Measurements from ENCODE around the gene KRT74. TPM values are rescaled to one million over a fixed set of nuclear protein-coding genes. Genes with fewer than 3 reads are reported as not detected.

The KRT74 gene
- total and polyA plus RNA-seq, 10 donors, result not detected

- DNase-seq, result no peak
- 83 to 98% (median 89%) methylated on average over 2 of the region's 2 CpGs for WGBS, 5 donors
- intact Hi-C loops (cut with DNase I; ENCODE audit: low total_unique reads), result no loop called here
- Histone ChIP-seq H3K27me3 (replicated peaks in 1 of 7) (no peaks in the 10 kb centered on the region), H3K27ac (no peak overlapping the region), H3K9me3 (no peaks in the 10 kb centered on the region), H3K4me3 (no peak overlapping the region), H3K36me3 (no peaks in the 10 kb centered on the region), H3K4me1 (peaks cover 0 to 12% (median 0%) of the 10 kb centered on the region in 6 donors)
- TF ChIP-seq, protein P1, sequence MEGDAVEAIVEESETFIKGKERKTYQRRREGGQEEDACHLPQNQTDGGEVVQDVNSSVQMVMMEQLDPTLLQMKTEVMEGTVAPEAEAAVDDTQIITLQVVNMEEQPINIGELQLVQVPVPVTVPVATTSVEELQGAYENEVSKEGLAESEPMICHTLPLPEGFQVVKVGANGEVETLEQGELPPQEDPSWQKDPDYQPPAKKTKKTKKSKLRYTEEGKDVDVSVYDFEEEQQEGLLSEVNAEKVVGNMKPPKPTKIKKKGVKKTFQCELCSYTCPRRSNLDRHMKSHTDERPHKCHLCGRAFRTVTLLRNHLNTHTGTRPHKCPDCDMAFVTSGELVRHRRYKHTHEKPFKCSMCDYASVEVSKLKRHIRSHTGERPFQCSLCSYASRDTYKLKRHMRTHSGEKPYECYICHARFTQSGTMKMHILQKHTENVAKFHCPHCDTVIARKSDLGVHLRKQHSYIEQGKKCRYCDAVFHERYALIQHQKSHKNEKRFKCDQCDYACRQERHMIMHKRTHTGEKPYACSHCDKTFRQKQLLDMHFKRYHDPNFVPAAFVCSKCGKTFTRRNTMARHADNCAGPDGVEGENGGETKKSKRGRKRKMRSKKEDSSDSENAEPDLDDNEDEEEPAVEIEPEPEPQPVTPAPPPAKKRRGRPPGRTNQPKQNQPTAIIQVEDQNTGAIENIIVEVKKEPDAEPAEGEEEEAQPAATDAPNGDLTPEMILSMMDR (IDR thresholded peaks at IDR 0.05 in 8 of 11, conservative IDR thresholded peaks at IDR 0.05 in 3 of 11), result no peak
Measured at GRCh38 chr12:52529417-52529816, 44.2 kb downstream of the KRT74 start.

GRCh38 chr12:52528641-52529143, 45.0 kb downstream of the KRT74 start:
- 79 to 92% (median 85%) methylated on average over 8 of the region's 8 CpGs for WGBS, 5 donors
- DNase-seq, result no peak
- peaks cover 0 to 2% (median 0%) of the 10 kb centered on the region in 7 donors for H3K27me3 ChIP-seq (replicated peaks in 1 of 7)
- no peak for TF ChIP-seq POLR2AphosphoS5 (IDR thresholded peaks at IDR 0.05)
- TF ChIP-seq, protein P1 (IDR thresholded peaks at IDR 0.05 in 8 of 11, conservative IDR thresholded peaks at IDR 0.05 in 3 of 11), result no peak
- no peak for TF ChIP-seq POLR2A (IDR thresholded peaks at IDR 0.05)
- H3K27ac ChIP-seq, result no peak overlapping the region
- peaks cover 0 to 12% (median 0%) of the 10 kb centered on the region in 6 donors for H3K4me1 ChIP-seq
- intact Hi-C loops (cut with DNase I; ENCODE audit: low total_unique reads), result no loop called here
- H3K36me3 ChIP-seq, result no peaks in the 10 kb centered on the region
- no peak overlapping the region for H3K4me3 ChIP-seq
- H3K9me3 ChIP-seq, result no peaks in the 10 kb centered on the region

- Histone ChIP-seq H3K9me3 (no peaks in the 10 kb centered on the region), H3K36me3 (no peaks in the 10 kb centered on the region), H3K27me3 (replicated peaks in 1 of 7) (peaks cover 0 to 10% (median 0%) of the 10 kb centered on the region in 7 donors), H3K4me3 (no peak overlapping the region), H3K4me1 (peaks cover 0 to 6% (median 0%) of the 10 kb centered on the region in 6 donors), H3K27ac (no peak overlapping the region)
- WGBS, 5 donors, result 40 to 71% (median 62%) methylated on average over 4 of the region's 4 CpGs
- no peak for DNase-seq
- intact Hi-C loops (cut with DNase I; ENCODE audit: low total_unique reads), result no loop called here
- TF ChIP-seq POLR2A (IDR thresholded peaks at IDR 0.05) (no peak), POLR2AphosphoS5 (IDR thresholded peaks at IDR 0.05) (no peak)
- TF ChIP-seq, protein P1 (IDR thresholded peaks at IDR 0.05 in 8 of 11, conservative IDR thresholded peaks at IDR 0.05 in 3 of 11), result no peak
Measured at GRCh38 chr12:52527121-52527800, 46.4 kb downstream of the KRT74 start.

GRCh38 chr12:52526511-52526951, 47.1 kb downstream of the KRT74 start:
- Histone ChIP-seq H3K4me3 (no peak overlapping the region), H3K9me3 (no peaks in the 10 kb centered on the region), H3K27ac (no peak overlapping the region), H3K36me3 (no peaks in the 10 kb centered on the region), H3K4me1 (no peaks in the 10 kb centered on the region), H3K27me3 (replicated peaks in 1 of 7) (peaks cover 0 to 10% (median 0%) of the 10 kb centered on the region in 7 donors)
- WGBS, 5 donors, result 73 to 85% (median 74%) methylated on average over 8 of the region's 8 CpGs
- intact Hi-C loops (cut with DNase I; ENCODE audit: low total_unique reads), result no loop called here
- TF ChIP-seq POLR2A (IDR thresholded peaks at IDR 0.05), result no peak
- no peak for TF ChIP-seq POLR2AphosphoS5 (IDR thresholded peaks at IDR 0.05)
- TF ChIP-seq, protein P1 (IDR thresholded peaks at IDR 0.05 in 8 of 11, conservative IDR thresholded peaks at IDR 0.05 in 3 of 11), result no peak
- no peak for DNase-seq
